T-helper 1 cell treated with Interleukin-12 subunit alpha and Interleukin-12 subunit beta and Interleukin-4 antibody, amounts not matched to agents 30 ng/mL and 1 ng/mL, for 36 hours (primary cell): ENCODE measurements around the gene ZNF213. TPM values are rescaled to one million over a fixed set of nuclear protein-coding genes. Genes with fewer than 3 reads are reported as not detected.

Source experiments
- intact Hi-C: fragments of 100-400 bp; cut with micrococcal nuclease; formaldehyde crosslinking; loops from one replicate; pipeline ENCODE4 v1.15.1; 2024
- total RNA-seq: library from RNA; stranded (reverse); gene quantifications from 2 replicates; pipeline ENCODE4 v1.2.3, GENCODE V29; 2022

Gene ZNF213
- total RNA-seq, 1 donor from 2014 or later: 11.3 TPM

DNA sequence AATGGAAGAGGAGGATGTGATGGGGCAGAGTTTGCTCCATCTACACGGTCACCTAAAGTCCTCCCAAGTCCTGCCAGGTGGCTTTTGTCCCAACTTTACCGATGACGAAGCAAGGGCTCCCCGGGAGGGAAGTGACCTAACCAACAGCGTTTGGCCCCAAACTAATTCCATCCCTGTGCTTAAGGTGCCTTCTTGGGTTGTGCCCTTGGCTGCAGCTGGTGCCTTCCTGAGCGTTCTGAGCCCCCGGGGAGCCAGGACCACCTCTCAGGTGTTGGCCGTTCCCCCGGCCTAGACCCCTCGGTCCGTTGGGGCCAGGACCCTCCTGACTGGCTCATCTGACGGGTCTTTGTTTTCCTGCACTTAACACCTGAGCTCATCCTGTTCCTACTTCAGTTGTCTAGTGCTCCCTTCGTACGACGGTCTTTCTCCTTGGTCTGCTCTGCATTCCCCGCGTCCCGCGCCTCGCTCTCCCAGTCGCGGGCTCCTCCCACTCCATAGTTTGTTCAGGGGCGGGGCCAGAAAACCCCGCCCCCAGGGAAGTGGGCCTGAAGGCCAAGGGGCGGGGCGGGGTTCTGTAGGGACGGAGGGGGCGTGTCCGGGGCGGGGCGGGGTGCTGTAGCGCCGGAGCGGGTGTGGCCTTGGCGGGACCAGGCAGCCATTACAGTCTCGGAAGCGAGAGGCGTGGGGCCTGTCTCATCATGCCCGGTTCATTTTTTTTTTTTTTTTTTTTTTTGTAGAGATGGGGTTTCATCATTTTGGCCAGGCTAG lies 34.9 kb upstream of the ZNF213 start:
- intact Hi-C loops: loop anchor here (1.0 to 2.0 kb wide), 7 partner anchors 24 to 79 kb away; partner anchors contain the start of gene TNFRSF12A

DNA sequence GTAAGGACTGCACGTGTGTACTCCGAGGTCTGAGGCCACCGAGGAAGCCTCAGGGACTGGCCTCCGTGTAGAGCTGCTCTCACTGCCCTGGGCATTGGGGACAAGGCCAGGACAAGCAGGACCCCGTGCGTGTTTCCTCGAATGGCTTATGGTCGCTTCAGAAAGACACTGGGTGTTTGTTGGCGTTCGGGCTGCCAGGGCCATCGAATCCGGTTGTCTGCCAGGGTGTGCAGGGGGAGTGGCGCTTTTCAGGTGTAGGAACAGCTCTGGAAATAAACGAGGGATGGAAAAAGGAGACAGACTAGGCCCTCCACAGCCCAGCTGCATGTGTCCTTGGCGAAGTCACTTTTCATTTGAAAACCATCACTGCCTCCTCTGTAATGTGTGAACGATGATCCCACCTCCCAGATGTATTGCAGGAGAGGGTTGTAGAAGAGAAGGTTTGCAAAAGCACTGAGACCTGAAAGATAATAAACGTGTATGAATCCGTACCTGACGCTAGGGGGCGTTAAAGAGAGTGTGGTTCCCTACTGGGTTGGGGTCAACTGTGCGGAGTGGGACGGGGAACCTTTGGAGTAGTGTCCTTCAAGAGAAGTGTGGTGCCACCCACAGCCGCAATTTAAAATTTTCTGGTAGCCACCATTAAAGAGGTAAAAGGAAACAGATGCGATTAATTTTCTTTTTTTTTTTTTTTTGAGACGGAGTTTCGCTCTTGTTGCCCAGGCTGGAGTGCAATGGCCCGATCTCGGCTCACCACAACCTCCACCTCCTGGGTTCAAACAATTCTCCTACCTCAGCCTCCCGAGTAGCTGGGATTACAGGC lies 33.6 kb upstream of the ZNF213 start:
- intact Hi-C loops: loop anchor here (2.0 kb wide), 3 partner anchors 42 to 80 kb away; partner anchors contain the start of gene TNFRSF12A

DNA sequence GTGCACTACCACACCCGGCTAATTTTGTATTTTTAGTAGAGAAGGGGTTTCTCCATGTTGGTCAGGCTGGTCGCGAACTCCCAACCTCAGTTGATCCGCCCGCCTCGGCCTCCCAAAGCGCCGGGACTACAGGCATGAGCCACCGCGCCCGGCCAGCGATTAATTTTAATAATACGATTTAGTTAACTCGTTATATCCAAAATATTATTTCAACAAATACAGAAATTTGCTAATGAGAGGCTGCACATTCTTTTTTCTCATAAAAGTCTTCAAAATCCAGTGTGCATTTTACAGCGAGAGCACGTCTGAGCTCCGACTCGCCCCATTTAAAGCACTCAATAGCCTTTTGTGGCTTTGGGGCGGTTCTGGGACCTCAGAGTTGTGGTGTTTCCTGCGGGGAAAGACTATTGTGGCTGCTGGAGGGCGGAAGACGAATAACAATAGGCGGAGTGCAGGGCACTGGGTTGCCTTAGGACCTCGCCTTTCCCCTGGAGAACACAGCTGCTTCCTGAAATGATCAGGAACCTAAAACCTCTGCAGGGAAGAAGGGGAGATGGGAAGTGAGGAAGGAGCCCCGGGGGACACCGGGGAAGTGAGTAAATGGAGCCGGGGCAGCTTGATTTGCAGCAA lies 32.9 kb upstream of the ZNF213 start:
- intact Hi-C loops: loop anchor here (2.0 kb wide), 3 partner anchors 43 to 81 kb away; partner anchors contain the start of gene TNFRSF12A

DNA sequence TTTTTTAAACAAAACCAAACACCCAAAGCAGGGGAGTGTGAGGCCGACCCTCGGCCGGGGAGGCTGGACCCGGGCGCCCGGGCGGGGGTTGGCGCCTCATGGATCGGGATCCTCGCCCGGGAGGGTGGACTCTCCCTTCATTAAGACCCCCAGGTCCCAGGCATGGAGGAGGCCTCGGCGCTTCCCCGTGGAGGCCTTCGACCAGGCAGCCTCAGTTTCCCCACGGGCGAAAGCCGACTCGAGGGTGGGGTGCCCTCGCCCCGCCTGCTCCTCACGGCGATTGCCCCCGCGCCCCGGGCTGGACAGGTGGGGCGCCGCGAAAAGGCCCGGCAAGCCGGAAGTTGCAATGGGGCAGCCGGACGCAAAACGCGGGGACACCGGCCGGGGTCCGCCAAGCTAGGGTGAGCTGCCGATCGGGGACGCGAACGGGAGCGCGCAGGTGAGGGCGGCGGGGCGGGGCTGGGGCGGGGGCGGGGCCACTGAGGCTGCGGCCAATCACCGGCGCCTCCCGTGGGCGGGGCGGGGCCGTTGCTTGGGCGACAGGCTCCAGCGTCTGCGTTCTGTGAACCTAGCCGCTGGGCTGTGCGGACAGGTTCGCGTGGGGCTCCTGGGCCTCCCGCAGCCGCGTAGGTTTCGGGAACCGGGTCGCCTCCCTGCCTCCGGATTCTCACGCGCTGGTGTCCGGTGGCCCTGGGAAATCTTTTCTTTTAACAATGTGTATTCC lies 28.5 kb upstream of the ZNF213 start:
- intact Hi-C loops: loop anchor here (1.0 kb wide), 3 partner anchors 18 to 505 kb away; partner anchors contain the start of gene SLX4

DNA sequence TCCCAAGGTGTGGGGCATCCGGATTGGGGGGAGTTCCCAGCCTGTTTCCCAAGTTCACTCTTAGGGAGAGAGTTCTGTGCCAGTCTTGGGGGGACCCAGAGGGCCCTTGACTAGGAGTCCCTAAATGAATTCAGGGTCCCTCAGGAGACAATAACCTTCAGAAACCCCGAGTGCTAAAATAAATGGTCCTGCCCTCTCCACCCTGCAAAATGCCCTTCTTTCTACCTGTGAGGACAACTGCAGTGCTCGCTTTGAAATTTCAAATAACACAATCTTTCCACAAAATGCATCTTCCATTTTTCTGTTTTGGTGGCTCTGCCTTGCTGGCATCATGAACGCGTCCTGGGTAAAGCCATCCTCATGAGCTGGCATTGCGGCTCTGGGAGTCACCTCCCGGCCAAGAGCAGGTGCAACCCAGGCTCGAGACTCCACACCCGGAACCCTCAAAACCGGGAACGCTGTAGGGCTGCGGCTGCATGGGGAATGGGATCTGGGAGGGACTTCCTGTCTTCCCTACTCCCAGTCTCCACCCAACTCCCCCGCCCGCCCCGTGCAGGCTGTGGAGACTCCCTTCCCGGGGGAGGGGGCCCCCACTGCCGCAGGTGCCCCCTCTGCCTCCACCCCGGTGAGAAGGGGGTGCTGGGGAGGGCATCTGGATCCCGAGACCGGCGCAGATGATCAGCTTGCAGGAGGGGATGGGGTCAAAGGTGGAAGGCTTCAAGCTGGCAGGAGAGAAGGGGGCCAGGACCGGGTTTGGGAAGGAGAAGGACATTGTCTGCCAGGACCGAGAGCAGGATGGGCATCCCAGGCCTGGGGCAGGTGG lies 22.6 kb upstream of the ZNF213 start, which contains the start of gene ZNF205:
TSS of gene ZNF205 (plus strand) at position 529 of the 823 bp plus-strand sequence. CDS start 845 bp downstream, outside the sequence.
- intact Hi-C loops: no loop called here

DNA sequence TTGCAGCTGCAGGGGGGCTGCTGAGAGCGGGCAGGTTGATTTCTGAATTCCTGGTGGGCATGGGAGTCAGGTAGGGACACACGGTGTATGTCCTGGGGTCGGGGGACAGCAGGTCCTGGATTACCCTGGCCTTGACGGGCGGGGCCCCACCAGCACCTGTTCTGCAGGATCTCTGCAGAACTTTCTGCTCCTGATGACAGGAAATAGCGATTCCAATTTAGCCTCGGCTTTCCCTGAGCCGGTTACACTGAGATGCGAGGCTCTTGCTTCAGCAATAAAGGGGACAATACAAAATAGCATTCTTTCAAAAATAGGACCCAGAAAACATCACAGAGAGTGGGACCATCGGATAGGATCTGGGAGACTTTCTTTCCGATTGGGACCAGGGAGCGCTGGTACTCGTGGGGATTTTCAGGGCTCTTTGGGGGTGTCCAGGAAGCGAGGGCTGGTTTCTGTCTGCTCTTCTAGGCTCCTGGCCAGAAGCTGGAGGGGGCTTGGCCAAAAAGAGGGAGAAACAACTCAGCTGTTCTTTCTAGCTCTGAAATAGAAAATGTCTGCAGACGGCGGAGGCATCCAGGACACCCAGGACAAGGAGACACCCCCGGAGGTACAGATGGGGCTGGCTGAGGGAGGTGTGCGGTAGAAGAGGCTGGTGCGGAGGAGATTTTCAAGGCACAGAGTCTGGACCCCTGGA lies 21.8 kb upstream of the ZNF213 start:
- intact Hi-C loops: no loop called here

DNA sequence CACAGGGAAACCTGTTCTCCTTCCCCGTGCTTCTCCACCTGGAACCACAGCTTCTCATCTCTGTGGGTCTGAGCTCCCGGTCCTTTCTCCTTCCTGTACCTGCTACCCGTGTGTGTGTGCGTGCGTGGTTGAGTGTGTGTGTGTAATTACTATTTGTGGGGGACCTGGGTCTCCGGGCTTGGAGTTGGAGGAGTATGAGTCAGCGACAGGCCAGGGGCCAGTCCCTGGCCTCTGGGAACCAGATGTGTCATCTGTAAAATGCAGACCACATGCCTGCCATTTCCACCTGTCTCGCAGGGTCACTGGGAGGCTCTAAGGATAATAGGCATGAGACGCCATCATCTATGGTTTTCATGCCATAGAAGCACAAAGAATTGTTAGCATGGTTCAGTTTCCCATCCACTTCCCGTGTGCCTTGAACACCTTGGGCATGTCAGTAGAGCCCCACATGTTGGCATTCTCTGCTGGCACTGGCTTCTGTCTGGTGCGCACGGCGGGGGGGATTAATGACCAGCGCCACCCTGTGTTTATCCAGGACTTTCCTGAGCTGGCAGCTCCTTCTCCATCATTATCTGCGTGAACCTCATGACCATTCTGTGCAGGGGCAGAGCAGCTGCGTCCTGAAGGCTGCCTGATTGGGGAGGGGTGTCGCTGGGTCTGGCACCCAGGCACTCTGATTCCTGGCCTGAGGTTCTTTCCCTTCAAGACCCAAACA lies 20.9 kb upstream of the ZNF213 start:
- intact Hi-C loops: no loop called here

DNA sequence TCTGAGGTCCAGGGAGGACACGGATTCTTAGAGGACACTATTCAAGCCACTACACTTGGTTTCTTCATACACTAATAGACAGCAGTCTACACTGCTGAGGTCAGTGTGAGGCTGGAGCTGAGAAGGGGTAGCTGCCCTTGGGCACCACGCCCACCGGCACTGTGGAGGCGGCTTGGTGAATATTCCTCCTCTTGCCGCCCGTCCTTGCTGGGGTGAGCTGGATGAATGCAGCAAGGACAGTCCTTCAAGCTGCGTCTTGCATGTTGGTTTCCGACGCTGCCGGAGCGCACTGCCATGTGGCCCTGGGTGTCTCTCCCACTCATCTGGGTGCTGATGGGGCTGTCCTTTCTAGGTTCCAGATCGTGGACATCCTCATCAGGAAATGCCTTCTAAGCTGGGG lies 19.8 kb upstream of the ZNF213 start:
- intact Hi-C loops: no loop called here

DNA sequence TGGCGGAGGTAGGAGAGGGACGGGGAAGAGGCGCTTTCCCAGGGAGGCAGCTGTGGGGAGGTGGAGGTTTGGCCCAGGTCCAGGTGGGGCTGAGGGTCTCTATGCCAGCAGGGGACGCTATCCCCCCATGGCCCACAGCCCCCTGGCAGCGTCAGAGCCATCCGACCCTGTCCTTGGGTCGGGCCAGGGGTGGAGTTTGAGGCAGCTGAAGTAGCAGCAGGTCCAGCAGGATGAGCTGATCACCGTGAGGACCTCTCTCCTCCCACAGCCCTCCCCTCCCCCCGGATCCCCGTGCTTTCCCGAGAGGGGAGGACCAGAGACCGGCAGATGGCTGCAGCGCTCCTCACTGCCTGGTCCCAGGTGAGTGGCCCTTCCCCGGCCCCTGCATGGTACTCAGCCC lies 19.3 kb upstream of the ZNF213 start:
- intact Hi-C loops: no loop called here

DNA sequence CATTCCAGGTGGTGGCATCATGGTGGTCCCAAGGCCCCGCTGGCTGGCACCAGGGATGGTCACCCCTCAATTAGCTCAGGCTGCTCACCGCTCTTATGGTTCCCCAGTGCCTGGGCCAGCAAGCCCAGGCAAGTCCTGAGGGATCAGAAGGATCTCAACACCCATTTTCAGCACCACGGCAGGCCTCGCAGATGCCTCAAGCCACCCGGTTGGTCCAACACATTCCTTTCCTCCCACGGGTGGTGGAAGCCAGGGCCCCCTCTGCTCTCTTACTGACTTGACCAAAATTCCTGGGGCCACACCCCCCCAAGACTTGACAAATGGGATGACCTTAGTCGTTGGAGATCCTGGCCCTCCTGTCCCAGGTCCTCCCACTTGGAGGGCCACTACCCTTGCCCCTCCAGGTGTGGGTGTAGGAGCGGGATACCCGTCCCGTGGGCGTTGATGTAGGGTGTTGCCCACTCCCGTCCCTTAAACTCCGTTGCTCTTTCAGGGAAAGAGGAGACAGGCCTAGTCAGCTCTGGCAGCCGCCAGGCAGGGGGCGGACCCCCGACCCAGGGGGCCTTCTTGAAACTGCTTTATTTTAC lies 16.5 kb upstream of the ZNF213 start:
- intact Hi-C loops: no loop called here

DNA sequence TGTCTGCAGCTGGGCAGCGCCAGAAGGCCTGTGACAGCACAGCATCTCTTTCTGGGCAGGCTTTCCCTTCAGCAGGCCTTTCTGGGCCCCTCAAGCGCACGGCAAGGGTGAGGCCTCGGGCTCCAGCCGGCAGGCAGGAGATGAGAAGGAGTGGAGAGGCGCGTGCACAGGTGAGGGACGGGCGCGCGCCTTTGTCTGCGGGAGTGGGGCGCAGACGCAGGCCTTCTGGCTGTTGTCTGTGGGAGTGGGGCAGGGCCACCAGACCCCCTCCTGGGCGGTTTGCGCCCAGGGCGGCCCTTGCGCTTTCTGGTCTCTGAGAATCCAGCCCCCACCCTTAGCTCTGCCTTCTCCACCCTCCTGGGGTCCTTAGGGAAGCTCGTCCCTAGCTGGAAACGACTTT lies 16.0 kb upstream of the ZNF213 start:
- intact Hi-C loops: no loop called here

DNA sequence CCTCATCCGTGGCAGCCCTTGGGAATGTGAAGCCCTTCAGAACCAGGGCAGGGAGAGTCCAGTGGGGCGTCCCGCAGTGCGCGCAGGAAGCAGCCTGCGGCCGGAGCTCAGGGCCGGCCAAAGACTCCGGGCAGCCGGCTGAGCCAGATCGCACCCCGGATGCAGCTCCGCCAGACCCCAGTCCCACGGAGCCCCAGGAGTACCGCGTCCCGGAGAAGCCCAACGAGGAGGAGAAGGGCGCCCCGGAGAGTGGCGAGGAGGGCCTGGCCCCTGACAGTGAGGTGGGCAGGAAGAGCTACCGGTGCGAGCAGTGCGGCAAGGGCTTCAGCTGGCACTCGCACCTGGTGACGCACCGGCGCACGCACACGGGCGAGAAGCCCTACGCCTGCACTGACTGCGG lies 15.5 kb upstream of the ZNF213 start:
- intact Hi-C loops: no loop called here

DNA sequence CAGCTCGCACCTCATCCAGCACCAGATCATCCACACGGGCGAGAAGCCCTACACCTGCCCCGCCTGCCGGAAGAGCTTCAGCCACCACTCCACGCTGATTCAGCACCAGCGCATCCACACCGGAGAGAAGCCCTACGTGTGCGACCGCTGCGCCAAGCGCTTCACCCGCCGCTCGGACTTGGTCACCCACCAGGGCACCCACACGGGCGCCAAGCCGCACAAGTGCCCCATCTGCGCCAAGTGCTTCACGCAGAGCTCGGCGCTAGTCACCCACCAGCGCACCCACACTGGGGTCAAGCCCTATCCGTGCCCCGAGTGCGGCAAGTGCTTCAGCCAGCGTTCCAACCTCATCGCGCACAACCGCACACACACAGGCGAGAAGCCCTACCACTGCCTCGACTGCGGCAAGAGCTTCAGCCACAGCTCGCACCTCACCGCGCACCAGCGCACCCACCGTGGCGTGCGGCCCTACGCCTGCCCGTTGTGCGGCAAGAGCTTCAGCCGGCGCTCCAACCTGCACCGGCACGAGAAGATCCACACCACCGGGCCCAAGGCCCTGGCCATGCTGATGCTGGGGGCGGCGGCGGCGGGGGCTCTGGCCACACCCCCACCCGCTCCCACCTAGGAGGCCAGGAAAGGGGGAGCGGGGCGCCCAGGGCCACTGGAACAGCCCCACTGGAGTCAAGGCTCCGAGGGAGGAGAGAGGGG lies 15.0 kb upstream of the ZNF213 start:
- intact Hi-C loops: no loop called here

DNA sequence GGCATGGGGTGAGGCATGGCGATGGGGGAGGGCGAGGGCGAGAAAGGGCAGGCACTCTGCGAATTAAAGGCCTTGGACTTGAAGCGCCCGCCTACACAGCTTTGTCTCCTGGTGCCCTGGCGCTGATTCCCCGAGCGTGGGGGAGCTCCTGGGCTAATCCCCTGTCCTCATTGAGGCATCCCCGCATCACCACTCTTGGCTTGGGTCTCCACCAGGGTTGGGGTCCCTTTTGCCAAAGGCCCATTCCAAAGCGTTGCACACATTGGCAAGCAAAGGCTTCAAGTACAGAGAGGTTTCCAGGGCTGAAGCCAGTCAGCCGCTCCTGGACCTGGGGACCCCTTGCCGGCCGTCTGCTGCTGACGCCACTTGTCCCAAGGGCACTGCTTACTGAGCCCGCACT lies 14.4 kb upstream of the ZNF213 start:
- intact Hi-C loops: no loop called here

DNA sequence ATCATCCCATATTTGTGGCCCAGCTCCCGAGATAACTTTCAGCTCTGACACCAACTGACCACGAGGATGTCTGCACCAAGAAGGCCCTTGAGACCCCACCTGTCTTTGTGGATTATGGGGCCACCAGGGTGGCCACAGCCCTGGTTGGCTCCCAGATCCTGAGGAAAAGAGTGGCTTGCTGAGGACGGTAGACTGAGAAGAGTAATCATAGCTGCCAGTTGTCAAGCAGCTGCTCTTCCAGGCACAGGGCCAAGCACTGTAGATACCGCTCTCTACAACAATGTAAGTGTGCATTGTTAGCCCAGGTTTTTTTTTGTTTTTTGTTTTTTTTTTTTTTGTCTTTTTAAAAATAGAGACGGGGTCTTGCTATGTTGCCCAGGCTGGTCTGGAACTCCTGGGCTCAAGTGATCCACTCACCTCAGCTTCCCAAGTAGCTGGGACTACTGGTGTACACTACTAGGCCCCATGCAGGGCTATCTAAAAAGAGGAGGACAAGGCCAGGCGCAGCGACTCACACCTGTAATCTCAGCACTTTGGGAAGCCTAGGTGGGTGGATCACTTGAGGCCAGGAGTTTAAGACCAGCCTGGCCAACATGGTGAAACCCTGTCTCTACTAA lies 12.9 kb upstream of the ZNF213 start:
- intact Hi-C loops: no loop called here

DNA sequence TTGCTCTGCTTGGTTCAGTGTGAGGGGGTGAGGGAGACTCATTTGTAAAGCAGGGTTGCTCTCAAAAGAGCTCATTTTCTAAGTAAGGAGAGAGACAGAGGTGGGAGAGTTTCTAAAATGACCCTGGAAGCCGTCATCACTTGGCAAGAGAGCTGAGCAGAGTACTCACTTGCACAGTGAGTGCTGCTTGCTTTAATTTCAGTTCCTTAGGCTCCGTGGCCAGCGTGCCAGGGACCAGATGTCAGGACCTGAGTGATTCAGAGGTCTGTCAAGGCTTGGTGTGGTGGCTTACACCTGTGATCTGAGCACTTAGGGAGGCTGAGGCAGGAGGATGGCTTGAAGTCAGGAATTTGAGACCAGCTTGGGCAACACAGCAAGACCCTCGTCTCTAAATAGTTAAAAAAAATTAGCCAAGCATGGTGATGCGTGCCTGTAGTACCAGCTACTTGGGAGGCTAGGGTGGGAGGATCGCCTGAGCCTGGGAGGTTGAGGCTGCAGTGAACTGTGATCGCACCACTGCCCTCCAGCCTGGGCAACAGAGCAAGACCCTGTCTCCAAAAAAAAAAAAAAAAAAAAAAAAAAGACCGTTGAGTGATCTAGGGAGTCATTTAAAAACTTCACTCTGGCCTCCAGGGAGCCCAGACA lies 11.8 kb upstream of the ZNF213 start:
- intact Hi-C loops: no loop called here
